Endothelial cell (in vitro differentiated cells): ENCODE measurements around the gene GSTO1. TPM values are rescaled to one million over a fixed set of nuclear protein-coding genes. Genes with fewer than 3 reads are reported as not detected.

Experiments
- DNase-seq: peaks from one replicate; pipeline ENCODE4 v3.0.0; 2021; ENCODE audit warnings: low spot score
- H3K27ac Mint-ChIP-seq: one replicate; pipeline ENCODE4 v1.8.0; 2021; ENCODE audit warnings: mixed read lengths, inconsistent platforms; ENCODE audit not compliant: unreplicated experiment
- H3K27me3 Mint-ChIP-seq: one replicate; pipeline ENCODE4 v1.8.0; 2021; ENCODE audit warnings: mild to moderate bottlenecking, moderate library complexity, mixed read lengths, inconsistent platforms; ENCODE audit not compliant: unreplicated experiment
- H3K36me3 Mint-ChIP-seq: one replicate; pipeline ENCODE4 v1.8.0; 2021; ENCODE audit warnings: mild to moderate bottlenecking, low read depth, mixed read lengths, inconsistent platforms; ENCODE audit not compliant: unreplicated experiment
- H3K4me1 Mint-ChIP-seq: one replicate; pipeline ENCODE4 v1.8.0; 2021; ENCODE audit warnings: mild to moderate bottlenecking, mixed read lengths, inconsistent platforms; ENCODE audit not compliant: unreplicated experiment
- H3K4me3 Mint-ChIP-seq: one replicate; pipeline ENCODE4 v1.8.0; 2021; ENCODE audit warnings: mild to moderate bottlenecking, mixed read lengths, inconsistent platforms; ENCODE audit not compliant: unreplicated experiment
- H3K9me3 Mint-ChIP-seq: one replicate; pipeline ENCODE4 v1.8.0; 2021; ENCODE audit warnings: mixed read lengths, inconsistent platforms; ENCODE audit not compliant: unreplicated experiment
- total RNA-seq: library from RNA; stranded (reverse); fragmentation: NEBNext Ultra II Directional; extraction: Animal tissue kit (Norgen Biotek cat#: 25700); gene quantifications from one replicate; pipeline ENCODE4 v1.2.1, GENCODE V29; 2021; ENCODE audit not compliant: unreplicated experiment
- TF ChIP-seq, protein P1 (sequence below): fragments of 200-600 bp; sonication (generic); IDR thresholded peaks from one replicate; pipeline ENCODE4 v1.5.0; 2021; ENCODE audit warnings: antibody characterized with exemption; ENCODE audit not compliant: unreplicated experiment

GSTO1 gene
- total RNA-seq, 1 donor from 2014 or later = 121 TPM

DNA sequence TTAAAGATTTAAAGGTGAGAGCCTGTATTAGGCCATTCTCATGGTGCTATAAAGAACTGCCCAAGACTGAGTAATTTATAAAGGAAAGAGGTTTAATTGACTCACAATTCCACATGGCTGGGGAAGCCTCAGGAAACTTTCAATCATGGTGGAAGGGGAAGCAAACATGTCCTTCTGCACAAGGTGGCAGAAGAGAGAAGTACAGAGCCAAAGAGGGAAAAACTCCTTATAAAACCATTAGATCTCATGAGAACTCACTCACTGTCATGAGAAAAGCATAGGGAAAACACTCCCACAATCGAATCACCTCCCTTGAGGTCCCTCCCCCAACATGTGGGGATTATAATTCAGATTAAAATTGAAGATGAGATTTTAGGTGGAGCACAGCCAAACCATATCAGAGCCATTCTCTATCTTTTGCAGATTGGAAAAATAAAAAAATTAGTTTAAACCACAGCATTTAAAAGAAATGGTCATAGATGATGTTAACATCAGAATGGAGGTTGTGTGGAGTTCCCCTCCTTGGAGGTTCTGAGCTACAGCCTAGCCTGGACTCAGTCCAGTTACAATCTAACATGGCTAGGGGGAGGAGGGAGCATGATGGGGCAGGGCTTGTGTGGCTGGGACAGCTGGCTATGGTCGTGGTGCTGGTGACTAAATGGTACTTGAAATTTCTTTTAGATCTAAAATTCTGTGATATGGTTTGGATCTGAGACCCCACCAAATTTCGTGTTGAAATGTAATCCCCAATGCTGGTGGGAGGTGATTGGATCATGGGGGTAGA, 47.4 kb downstream of the GSTO1 start:
- no peak overlapping the region for H3K4me3 Mint-ChIP-seq
- peaks cover 6% of the 10 kb centered on the region for H3K9me3 Mint-ChIP-seq
- H3K27ac Mint-ChIP-seq = no peak overlapping the region
- H3K4me1 Mint-ChIP-seq = peaks cover 6% of the 10 kb centered on the region
- peaks cover 6% of the 10 kb centered on the region for H3K27me3 Mint-ChIP-seq
- no peak for DNase-seq
- TF ChIP-seq, protein P1, sequence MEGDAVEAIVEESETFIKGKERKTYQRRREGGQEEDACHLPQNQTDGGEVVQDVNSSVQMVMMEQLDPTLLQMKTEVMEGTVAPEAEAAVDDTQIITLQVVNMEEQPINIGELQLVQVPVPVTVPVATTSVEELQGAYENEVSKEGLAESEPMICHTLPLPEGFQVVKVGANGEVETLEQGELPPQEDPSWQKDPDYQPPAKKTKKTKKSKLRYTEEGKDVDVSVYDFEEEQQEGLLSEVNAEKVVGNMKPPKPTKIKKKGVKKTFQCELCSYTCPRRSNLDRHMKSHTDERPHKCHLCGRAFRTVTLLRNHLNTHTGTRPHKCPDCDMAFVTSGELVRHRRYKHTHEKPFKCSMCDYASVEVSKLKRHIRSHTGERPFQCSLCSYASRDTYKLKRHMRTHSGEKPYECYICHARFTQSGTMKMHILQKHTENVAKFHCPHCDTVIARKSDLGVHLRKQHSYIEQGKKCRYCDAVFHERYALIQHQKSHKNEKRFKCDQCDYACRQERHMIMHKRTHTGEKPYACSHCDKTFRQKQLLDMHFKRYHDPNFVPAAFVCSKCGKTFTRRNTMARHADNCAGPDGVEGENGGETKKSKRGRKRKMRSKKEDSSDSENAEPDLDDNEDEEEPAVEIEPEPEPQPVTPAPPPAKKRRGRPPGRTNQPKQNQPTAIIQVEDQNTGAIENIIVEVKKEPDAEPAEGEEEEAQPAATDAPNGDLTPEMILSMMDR = no peak
- peaks cover 6% of the 10 kb centered on the region for H3K36me3 Mint-ChIP-seq

DNA sequence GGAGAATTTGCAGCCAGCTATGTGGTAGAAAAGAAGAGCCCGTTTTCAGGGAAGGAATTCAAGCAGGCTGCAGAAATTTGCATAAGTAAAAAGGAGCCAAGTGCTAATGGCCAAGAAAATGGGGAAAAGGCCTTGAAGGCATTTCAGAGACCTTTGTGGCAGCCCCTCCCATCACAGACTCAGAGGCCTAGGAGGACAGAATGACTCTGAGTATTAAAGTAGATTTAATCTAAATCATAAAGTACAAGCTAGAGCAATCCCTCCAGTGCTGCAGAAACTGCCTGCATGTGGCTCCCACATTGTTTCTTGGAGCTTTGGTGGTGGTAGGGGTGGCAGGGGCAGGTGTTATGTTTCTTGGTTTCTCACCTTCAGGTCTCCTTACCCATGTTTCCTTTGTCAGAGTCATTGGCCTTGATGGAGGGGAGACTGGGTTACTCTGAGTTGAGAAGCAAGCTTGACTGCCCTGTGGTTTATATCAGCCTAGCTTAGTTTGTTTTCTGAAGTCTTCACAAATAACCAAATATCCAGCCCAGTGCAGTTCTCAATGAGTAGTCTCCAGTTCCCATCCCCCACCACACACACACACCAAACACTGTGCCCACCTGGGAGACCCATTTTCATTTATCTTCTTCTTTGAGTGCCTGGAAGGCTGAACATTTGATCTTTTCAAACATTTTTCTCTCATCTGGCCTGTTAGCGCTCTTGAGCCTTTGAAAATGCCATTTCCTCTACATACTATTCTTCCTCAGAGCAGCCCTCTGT, 49.1 kb downstream of the GSTO1 start:
- TF ChIP-seq, protein P1 = no peak
- H3K9me3 Mint-ChIP-seq = peaks cover 6% of the 10 kb centered on the region
- peaks cover 6% of the 10 kb centered on the region for H3K4me1 Mint-ChIP-seq
- H3K27ac Mint-ChIP-seq = no peak overlapping the region
- no peak overlapping the region for H3K4me3 Mint-ChIP-seq
- H3K36me3 Mint-ChIP-seq = peaks cover 6% of the 10 kb centered on the region
- DNase-seq = no peak
- H3K27me3 Mint-ChIP-seq = peaks cover 8% of the 10 kb centered on the region

DNA sequence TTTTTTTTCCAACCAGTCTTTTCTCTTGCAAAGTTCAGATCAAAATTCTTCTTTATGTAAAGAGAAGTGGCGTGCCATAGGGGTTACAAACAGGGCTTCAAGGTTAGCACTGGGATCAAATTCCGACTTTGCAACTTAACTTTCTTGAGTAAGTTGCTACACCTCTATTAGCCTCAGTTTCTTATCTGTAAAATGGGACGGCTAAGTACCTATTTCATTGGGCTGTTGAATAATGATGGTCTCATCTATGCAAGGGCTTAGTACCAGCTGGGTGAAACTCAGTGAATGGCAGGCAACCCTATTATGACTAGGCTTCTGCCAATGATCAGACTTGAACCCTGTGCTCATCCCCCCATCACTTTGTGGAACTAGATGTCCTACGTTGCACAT, 49.7 kb downstream of the GSTO1 start:
- Mint-ChIP-seq H3K9me3 (peaks cover 6% of the 10 kb centered on the region), H3K36me3 (peaks cover 6% of the 10 kb centered on the region), H3K4me3 (no peak overlapping the region), H3K4me1 (peaks cover 1% of the 10 kb centered on the region), H3K27me3 (peaks cover 8% of the 10 kb centered on the region), H3K27ac (no peak overlapping the region)
- TF ChIP-seq, protein P1 = no peak
- DNase-seq = no peak

DNA sequence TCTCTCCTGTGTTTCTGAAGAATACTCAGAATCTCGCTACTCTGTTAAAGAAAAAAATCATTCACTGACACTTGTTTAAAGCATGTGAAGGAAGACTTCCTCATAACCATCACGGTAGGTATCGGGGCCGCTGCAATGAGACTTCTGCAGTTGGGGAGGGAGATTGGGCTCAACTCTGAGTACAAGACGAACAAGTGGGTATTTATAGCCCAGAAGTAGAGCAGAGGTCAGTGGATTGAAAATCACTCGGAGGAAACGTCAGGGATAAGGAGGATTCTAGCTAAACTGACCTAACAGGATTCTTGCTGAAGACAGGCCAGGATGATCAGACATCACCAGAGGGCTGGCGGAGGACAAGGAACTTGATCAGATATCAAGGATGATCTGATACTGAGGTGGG, 50.2 kb downstream of the GSTO1 start:
- Mint-ChIP-seq H3K9me3 (peaks cover 6% of the 10 kb centered on the region), H3K4me1 (no peaks in the 10 kb centered on the region), H3K4me3 (no peak overlapping the region), H3K36me3 (peaks cover 6% of the 10 kb centered on the region), H3K27ac (no peak overlapping the region), H3K27me3 (peaks cover 8% of the 10 kb centered on the region)
- TF ChIP-seq, protein P1 = no peak
- DNase-seq = no peak

DNA sequence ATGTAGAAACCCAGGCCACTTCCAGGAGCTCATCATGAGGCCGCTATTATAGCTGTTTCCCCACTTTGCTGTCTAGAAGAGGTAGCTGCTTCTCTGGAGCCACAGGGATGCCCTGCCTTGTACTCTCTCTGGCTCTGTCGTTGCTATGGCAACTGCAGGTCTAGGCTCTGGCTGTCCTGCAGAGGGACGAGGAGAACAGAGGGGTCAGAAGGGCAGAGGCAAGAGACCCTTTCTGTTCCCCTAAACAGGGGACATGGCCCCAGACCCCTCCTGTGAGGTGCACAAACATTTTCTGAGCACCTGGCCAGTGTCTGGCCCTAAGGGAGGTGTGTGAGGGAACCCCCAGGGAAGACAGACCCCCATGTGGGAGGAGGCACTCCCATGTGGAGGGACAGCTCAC, 52.2 kb downstream of the GSTO1 start:
- Mint-ChIP-seq H3K36me3 (peaks cover 6% of the 10 kb centered on the region), H3K27ac (no peak overlapping the region), H3K4me3 (no peak overlapping the region), H3K9me3 (peaks cover 6% of the 10 kb centered on the region), H3K4me1 (peaks cover under 1% of the 10 kb centered on the region), H3K27me3 (peaks cover 8% of the 10 kb centered on the region)
- TF ChIP-seq, protein P1 = no peak
- DNase-seq = no peak
